GM18505 (cell line): ENCODE results near the gene TMEM43.

Source experiments
- ATAC-seq: cut with Tn5 transposase; IDR thresholded peaks from one replicate; pipeline ENCODE4 v1.9.1; 2021; ENCODE audit not compliant: unreplicated experiment
- POLR2A ChIP-seq: IDR thresholded peaks from 4 replicates; pipeline ENCODE4 v1.6.1; 2011; ENCODE audit warnings: borderline replicate concordance; ENCODE audit not compliant: insufficient read depth, insufficient read length; ENCODE audit errors: extremely low read depth

Gene TMEM43

GRCh38 chr3:14140668-14141067 is 15.8 kb downstream of the TMEM43 start:
- TF ChIP-seq POLR2A, result no peak
- no peak for ATAC-seq

DNA sequence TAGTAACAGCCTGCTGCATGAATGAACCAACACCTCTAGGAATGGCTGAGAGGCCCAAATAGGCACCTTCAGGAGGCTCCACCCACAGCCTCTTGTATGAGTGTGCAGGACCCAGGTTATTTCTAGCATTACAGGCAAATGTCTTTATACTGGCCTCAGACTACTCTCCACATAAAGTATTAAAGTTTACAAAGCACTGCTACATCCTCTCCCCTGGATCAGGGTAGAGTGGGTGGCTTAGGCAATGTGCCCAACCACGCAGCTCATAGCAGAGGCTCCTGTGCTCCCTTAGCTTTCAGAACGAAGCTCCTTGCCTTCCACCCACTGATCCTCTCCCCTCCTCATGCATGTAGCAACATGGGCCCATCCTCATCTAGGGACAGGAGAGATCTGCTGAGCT is 16.3 kb downstream of the TMEM43 start:
- ATAC-seq, result no peak
- TF ChIP-seq POLR2A, result no peak

GRCh38 chr3:14141602-14142341 is 16.9 kb downstream of the TMEM43 start:
- no peak for TF ChIP-seq POLR2A
- ATAC-seq, result no peak

GRCh38 chr3:14142567-14143270 is 17.9 kb downstream of the TMEM43 start:
- no peak for TF ChIP-seq POLR2A
- ATAC-seq, result no peak

- ATAC-seq, result no peak
- TF ChIP-seq POLR2A, result no peak
These were observed 18.7 kb downstream of the TMEM43 start for GRCh38 chr3:14143271-14144225.

DNA sequence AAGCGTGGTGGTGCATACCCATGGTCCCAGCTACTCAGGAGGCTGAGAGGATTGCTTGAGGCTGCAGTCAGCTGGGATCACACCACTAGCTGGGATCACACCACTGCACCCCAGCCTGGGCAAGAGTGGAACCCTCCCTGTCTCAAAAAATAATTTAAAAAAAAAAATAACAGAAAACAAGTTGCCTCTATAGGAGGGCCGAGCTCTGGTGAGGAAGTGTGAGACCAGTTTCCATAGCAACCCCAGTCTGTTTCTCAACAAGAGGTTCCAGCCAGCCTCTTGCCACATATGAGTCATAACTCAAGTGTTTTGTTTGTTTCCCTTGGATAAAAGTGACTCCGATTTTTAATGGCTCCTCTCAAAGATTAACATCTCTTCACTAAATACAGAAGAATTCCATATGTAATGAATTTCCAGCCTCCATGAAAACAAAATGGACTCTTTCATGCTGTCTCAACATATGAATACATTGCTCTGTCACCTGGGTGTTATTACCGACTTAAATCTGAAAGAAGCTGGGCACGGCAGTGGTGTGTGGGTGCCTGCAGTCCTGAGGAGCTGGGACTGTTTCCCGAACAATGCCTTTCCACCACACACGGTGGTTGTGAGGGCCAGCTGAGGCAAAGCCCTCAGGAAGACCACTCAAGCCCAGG is 19.7 kb downstream of the TMEM43 start:
- peak; percentile 93 for ATAC-seq
- TF ChIP-seq POLR2A, result no peak

GRCh38 chr3:14145236-14145635 is 20.4 kb downstream of the TMEM43 start:
- no peak for ATAC-seq
- TF ChIP-seq POLR2A, result no peak

GRCh38 chr3:14145670-14146380 is 21.0 kb downstream of the TMEM43 start:
- no peak for TF ChIP-seq POLR2A
- no peak for ATAC-seq

DNA sequence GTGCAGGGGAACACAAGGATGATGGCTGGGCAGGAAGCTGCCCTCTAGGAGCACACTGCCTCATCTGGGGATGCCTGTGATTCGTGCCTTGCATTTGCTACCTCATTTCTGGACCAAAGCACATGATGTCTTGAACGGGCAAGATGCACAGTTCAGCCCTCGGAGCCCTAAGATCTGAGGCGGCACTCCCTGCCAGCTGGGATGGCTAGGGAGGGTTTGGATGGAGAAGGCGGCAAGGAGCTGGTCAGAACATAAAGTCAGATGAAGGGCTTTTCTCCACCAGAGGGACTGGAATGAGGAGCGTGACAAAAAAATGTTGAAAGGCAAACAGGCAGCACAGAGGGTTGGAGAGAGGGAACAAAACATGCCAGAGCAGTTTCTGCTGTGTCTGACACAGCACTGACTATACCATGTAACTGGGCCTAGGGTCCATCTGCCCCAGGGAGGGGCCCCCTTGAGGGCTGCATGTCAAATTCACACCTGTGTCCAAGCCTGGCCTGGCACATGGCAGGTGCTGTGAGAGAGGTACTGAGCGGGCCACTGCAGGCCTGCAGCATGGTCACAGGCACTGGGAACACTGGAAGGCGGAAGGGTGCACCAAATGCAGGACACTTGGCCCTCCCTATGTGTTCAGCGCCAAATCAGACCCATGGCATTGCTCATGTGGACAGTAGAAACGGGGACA is 21.7 kb downstream of the TMEM43 start:
- ATAC-seq, result no peak
- no peak for TF ChIP-seq POLR2A

DNA sequence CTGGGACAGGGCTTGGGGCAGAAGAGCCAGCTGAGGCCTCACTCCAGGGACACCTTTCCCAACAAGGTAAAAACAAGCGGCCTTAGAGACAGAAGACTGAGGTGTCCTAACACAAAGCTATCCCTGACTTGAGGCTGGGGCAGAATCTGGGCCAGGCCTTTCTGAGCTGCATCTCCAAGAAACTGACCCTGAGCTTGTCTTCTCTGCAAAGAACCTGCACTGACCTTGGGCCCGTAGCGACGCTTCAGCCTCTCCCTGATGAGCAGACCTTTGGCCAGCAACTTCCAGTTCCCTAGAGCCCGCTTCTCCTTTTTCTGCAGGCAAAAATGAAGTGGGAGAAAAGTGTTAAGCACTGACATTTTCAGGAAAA is 22.2 kb downstream of the TMEM43 start:
- ATAC-seq, result no peak
- no peak for TF ChIP-seq POLR2A

- ATAC-seq, result no peak
- TF ChIP-seq POLR2A, result no peak
These were observed 22.8 kb downstream of the TMEM43 start for GRCh38 chr3:14147617-14148016.

DNA sequence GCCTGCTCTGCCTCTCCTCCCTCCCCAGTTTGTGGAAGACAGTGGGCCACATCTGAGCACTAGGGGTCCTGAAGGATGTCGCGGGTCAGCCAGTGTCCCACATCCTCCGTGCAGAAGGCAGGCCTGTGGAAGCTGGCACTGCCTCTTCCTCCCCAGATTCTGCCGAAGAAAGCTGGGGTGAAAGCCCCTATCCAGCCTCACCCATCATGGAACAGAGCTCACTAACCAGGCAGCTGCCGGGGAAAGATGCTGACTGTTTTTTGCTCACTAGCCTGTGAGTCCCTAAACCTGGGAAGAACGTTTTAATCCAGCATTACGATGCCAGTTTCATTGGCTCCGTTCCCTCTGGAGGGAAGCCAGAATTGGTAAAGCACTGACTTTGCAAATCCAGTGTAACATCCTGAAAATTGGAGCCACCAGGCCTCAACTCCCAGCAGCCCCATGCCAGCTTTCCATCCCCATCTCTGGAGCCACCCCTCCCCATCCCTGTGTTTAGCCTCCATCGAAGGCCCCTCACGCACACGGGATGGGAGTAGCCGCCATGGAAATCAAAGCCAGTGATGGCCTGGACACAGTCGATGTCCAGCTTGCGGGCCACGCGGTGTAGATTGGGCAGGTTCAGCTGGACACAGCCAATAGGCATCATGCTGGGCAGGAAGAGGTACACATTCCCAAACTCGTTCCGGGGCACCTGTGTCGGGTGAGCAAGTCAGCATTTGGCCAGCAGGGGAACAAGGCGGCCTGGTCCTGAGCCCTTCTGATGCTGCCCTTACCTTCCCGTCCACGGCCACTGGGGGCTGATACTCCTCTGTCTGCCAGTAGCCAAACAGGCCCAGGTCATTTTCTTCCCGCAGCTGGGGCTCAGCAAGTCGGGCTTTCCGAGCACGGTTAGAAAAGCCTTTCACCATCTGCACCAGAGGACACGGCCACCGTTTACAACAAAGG is 23.5 kb downstream of the TMEM43 start:
- no peak for ATAC-seq
- no peak for TF ChIP-seq POLR2A

- no peak for ATAC-seq
- TF ChIP-seq POLR2A, result no peak
These were observed 25.2 kb downstream of the TMEM43 start for GRCh38 chr3:14150078-14150477.
